HL-60 (cell line): ENCODE measurements around the gene ZNF609.

Source experiments
- DNase-seq, 2 experiments: peaks; one replicate each; pipeline ENCODE4 v3.0.0-alpha.2; 2010 to 2020; ENCODE audit warnings: low read depth in 1 of 2, low spot score in 1 of 2
- H3K27ac ChIP-seq: fragments of 250-450 bp; sonication (Bioruptor Pico); replicated peaks from 2 replicates; pipeline ENCODE4 v1.5.1; 2020; ENCODE audit warnings: mild to moderate bottlenecking, moderate library complexity
- H3K27me3 ChIP-seq: fragments of 250-450 bp; sonication (Bioruptor Pico); 2 replicates; pipeline ENCODE4 v1.5.1; 2021; ENCODE audit warnings: mild to moderate bottlenecking, moderate library complexity; ENCODE audit not compliant: insufficient read depth, poor library complexity, severe bottlenecking
- H3K4me3 ChIP-seq: replicated peaks from 2 replicates; pipeline ENCODE4 v1.5.1; 2011; ENCODE audit warnings: mild to moderate bottlenecking, control low read depth, low read length; ENCODE audit not compliant: insufficient read depth
- CTCF ChIP-seq: IDR thresholded peaks from one replicate; pipeline ENCODE4 v1.5.1; 2011; ENCODE audit warnings: low read length, control low read depth, inconsistent platforms; ENCODE audit not compliant: insufficient read depth
- GABPA ChIP-seq: IDR thresholded peaks from 2 replicates; pipeline ENCODE4 v1.6.1; 2012; ENCODE audit warnings: low read depth
- POLR2AphosphoS5 ChIP-seq: IDR thresholded peaks from 2 replicates; pipeline ENCODE4 v1.6.1; 2012; ENCODE audit warnings: low read depth
- REST ChIP-seq: IDR thresholded peaks from 2 replicates; pipeline ENCODE4 v1.6.1; 2012; ENCODE audit warnings: low read depth; ENCODE audit not compliant: insufficient replicate concordance
- SPI1 ChIP-seq: IDR thresholded peaks from 2 replicates; pipeline ENCODE4 v1.6.1; 2012; ENCODE audit warnings: low read depth, mild to moderate bottlenecking, borderline replicate concordance

ZNF609 gene

GRCh38 chr15:64634027-64634426 lies 173.6 kb downstream of the ZNF609 start:
- peak overlapping the region; percentile 46 for H3K27ac ChIP-seq
- TF ChIP-seq POLR2AphosphoS5: no peak
- no peak for TF ChIP-seq CTCF
- TF ChIP-seq SPI1: no peak
- no peak for TF ChIP-seq GABPA
- no peak for TF ChIP-seq REST
- no peak overlapping the region for H3K4me3 ChIP-seq
- H3K27me3 ChIP-seq: no peaks in the 10 kb centered on the region
- peak in 1 of 2 experiments; percentile 69 for DNase-seq

GRCh38 chr15:64634576-64635498 lies 174.5 kb downstream of the ZNF609 start:
- Histone ChIP-seq H3K27me3 (no peaks in the 10 kb centered on the region), H3K4me3 (no peak overlapping the region), H3K27ac (peak overlapping the region; percentile 46; the same call in 1 of the 2 replicates)
- no peak for TF ChIP-seq POLR2AphosphoS5
- no peak for TF ChIP-seq CTCF
- TF ChIP-seq GABPA: no peak
- no peak for TF ChIP-seq SPI1
- TF ChIP-seq REST: no peak
- DNase-seq: no peak

- TF ChIP-seq CTCF: no peak
- TF ChIP-seq REST: no peak
- no peak for TF ChIP-seq SPI1
- TF ChIP-seq GABPA: no peak
- TF ChIP-seq POLR2AphosphoS5: no peak
- no peaks in the 10 kb centered on the region for H3K27me3 ChIP-seq
- H3K27ac ChIP-seq: peak overlapping the region; percentile 3; the same call in 1 of the 2 replicates
- H3K4me3 ChIP-seq: no peak overlapping the region
- DNase-seq: no peak
These were observed 175.4 kb downstream of the ZNF609 start for GRCh38 chr15:64635499-64636495.
